Measurements from ENCODE around the gene FAM20C.

- no peak for TF ChIP-seq EP300 (IDR thresholded peaks at IDR 0.05)
- no peak for TF ChIP-seq CTCF (IDR thresholded peaks at IDR 0.05)
- TF ChIP-seq POLR2A (IDR thresholded peaks at IDR 0.05; ENCODE audit: low read depth) = no peak
- TF ChIP-seq POLR2AphosphoS5 (IDR thresholded peaks at IDR 0.05) = no peak
These were observed 68.3 kb downstream of the FAM20C start for GRCh38 chr7:260441-261281.
